ENCODE measurements around the gene CACFD1. TPM values are rescaled to one million over a fixed set of nuclear protein-coding genes. Genes with fewer than 3 reads are reported as not detected.

CACFD1 gene
- total and polyA plus RNA-seq, 2 of the 4 experiments (the other 2 are of a cell fraction): 2.0 to 6.6 TPM

DNA sequence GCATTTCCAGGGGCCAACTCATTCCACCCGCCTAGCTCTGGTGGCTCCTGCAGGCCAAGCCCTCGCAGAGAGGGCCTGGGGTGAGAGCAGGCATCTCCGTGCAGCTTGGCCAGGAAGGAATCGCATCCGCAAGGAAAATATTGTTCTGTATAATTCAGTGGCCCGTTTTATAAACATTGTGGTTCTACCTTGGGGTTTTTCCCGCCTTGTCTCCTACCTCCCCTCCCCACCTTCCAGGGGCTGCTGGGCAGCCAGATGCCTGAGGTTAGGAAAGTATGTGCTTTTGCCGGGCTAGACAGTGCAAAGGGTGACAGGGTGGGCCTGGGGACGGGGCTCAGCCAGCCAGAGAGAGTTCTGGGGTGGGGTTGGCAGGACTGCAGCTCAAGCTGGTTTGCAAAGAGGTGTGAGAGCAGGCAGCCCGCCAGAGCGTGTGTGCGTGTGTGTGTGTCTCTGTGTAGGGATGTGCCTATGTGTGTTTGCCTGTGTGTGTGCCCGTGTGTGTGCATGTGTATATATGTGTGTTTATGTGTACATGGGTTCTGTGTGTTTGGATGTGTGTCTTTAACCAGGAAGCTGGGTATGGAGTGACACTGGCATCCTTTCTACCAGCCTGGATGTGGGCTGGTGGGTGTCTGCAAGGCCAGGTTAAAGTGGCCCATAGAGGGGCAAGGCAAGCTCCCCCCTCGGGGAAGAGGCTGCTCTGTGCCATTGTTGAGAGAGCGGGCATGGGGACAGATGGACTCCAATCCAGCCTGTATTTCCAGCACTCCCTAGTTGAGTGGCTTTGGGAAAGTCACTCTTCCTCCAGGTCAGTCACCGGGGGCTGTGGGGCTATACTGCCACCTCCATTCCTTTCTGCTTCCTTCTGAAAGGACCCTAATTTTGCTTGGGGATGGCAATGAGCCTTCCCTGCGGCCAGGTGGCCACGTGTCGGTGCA, 29.7 kb downstream of the CACFD1 start:
- H3K9ac ChIP-seq (ENCODE audit: low read depth, low read length): no peak overlapping the region
- H2BK5ac ChIP-seq (ENCODE audit: low read depth, low read length, poor library complexity, severe bottlenecking): no peak overlapping the region
- no peak overlapping the region for H4K8ac ChIP-seq (ENCODE audit: low read depth in 2 of 2, low read length in 2 of 2)
- H3K27ac ChIP-seq (ENCODE audit: insufficient read depth, low read length): no peak overlapping the region
- no peaks in the 10 kb centered on the region for H3K36me3 ChIP-seq (ENCODE audit: control insufficient read depth, insufficient read depth, low read length)
- no peak overlapping the region for H3K4ac ChIP-seq (ENCODE audit: low read depth, low read length)
- no peak overlapping the region for H3K4me2 ChIP-seq (ENCODE audit: low read depth, low read length)
- no peak overlapping the region for H2BK120ac ChIP-seq (ENCODE audit: low read depth, low read length)
- ChIA-PET POLR2A (ENCODE audit: unreplicated experiment) (no interaction called here), CTCF (no interaction called here)
- no peak overlapping the region for H3K56ac ChIP-seq (ENCODE audit: extremely low read depth, insufficient read depth, low read length)
- no peak overlapping the region for H2BK15ac ChIP-seq (ENCODE audit: low read depth, low read length)
- DNase-seq (peak; percentile 38), ATAC-seq (ENCODE audit: low read depth) (peak; percentile 50)
- H3K79me1 ChIP-seq (ENCODE audit: low read depth in 1 of 2, low read length in 2 of 2): no peaks in the 10 kb centered on the region
- H3K4me3 ChIP-seq (ENCODE audit: insufficient read depth, low read depth, low read length): no peak overlapping the region
- no peak overlapping the region for H2BK20ac ChIP-seq (ENCODE audit: low read depth, low read length)
- in situ Hi-C loops (cut with MboI; ENCODE audit: low sequenced_read_pairs): loop anchor here (10.0 to 25.0 kb wide), 2 partner anchors 85 to 452 kb away; partner anchors contain the start of gene GTF3C5
- no peak overlapping the region for H4K91ac ChIP-seq (ENCODE audit: insufficient read depth, low read depth, low read length)
- 0 out of 2 replicates have a peak, but pooled peaks cover 5% of the 10 kb centered on the region for H4K20me1 ChIP-seq (ENCODE audit: insufficient read depth, low read length)
- dilution Hi-C loops (cut with HindIII; ENCODE audit: low sequenced_read_pairs, unreplicated experiment): no loop called here
- 80% methylated on average over 1 of the region's 19 CpGs; no CpG with 5 or more reads in 1 of the 2 experiments for WGBS, 2 experiments (ENCODE audit: extremely low coverage in 2 of 2, insufficient read length in 1 of 2)
- intact Hi-C loops (cut with micrococcal nuclease): no loop called here
- H3K18ac ChIP-seq (ENCODE audit: low read depth, low read length): no peak overlapping the region
- no peak overlapping the region for H2AFZ ChIP-seq (replicated peaks; ENCODE audit: low read length, poor library complexity)
- no TSS peak for BruUV-seq (replicated peaks)
- no peak overlapping the region for H2AK9ac ChIP-seq (replicated peaks; ENCODE audit: low read depth, low read length, poor library complexity)
- peaks cover 24% of the 10 kb centered on the region; the same call in 1 of the 2 replicates for H3K27me3 ChIP-seq (ENCODE audit: control insufficient read depth, insufficient read depth, low read length)
- no peaks in the 10 kb centered on the region; the same call in 1 of the 2 replicates for H3K9me1 ChIP-seq (ENCODE audit: insufficient read depth, low read length)
- H4K5ac ChIP-seq (ENCODE audit: low read depth, low read length): no peak overlapping the region
- peaks cover 4% of the 10 kb centered on the region; the same call in 1 of the 2 replicates for H3K4me1 ChIP-seq (ENCODE audit: control insufficient read depth, insufficient read depth, low read length)
- no peak overlapping the region for H3K14ac ChIP-seq (replicated peaks; ENCODE audit: low read depth, low read length)
- H2AK5ac ChIP-seq (ENCODE audit: low read depth, low read length): no peak overlapping the region
- no peaks in the 10 kb centered on the region for H3K9me3 ChIP-seq (ENCODE audit: control insufficient read depth, insufficient read depth, low read length)
- no peak overlapping the region for H3K23ac ChIP-seq (ENCODE audit: low read depth, low read length)
- TF ChIP-seq MAZ (IDR thresholded peaks at IDR 0.05; ENCODE audit: borderline replicate concordance, low read depth, low read length) (no peak), CEBPB (IDR thresholded peaks at IDR 0.05; ENCODE audit: low read depth, low read length) (no peak), BHLHE40 (IDR thresholded peaks at IDR 0.05; ENCODE audit: low read depth, low read length) (no peak), CHD1 (IDR thresholded peaks at IDR 0.05; ENCODE audit: low read depth, low read length) (no peak), POLR2A (IDR thresholded peaks at IDR 0.05; ENCODE audit: low read depth, low read length) (no peak), NFE2L2 (IDR thresholded peaks at IDR 0.05; ENCODE audit: low read depth, low read length) (no peak), FOS (IDR thresholded peaks at IDR 0.05; ENCODE audit: low read depth, low read length) (no peak), MAFK (IDR thresholded peaks at IDR 0.05; ENCODE audit: low read depth, low read length) (no peak), SMC3 (IDR thresholded peaks at IDR 0.05; ENCODE audit: low read depth, low read length) (no peak), RFX5 (IDR thresholded peaks at IDR 0.05; ENCODE audit: low read depth, low read length) (no peak), RCOR1 (IDR thresholded peaks at IDR 0.05; ENCODE audit: insufficient replicate concordance, low read length) (no peak), MXI1 (IDR thresholded peaks at IDR 0.05; ENCODE audit: borderline replicate concordance, low read depth, low read length) (no peak), RAD21 (IDR thresholded peaks at IDR 0.05; ENCODE audit: low read length) (no peak)
- TF ChIP-seq, protein P1, sequence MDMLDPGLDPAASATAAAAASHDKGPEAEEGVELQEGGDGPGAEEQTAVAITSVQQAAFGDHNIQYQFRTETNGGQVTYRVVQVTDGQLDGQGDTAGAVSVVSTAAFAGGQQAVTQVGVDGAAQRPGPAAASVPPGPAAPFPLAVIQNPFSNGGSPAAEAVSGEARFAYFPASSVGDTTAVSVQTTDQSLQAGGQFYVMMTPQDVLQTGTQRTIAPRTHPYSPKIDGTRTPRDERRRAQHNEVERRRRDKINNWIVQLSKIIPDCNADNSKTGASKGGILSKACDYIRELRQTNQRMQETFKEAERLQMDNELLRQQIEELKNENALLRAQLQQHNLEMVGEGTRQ (IDR thresholded peaks at IDR 0.05; ENCODE audit: low read depth, low read length): no peak
- TF ChIP-seq, protein P2, sequence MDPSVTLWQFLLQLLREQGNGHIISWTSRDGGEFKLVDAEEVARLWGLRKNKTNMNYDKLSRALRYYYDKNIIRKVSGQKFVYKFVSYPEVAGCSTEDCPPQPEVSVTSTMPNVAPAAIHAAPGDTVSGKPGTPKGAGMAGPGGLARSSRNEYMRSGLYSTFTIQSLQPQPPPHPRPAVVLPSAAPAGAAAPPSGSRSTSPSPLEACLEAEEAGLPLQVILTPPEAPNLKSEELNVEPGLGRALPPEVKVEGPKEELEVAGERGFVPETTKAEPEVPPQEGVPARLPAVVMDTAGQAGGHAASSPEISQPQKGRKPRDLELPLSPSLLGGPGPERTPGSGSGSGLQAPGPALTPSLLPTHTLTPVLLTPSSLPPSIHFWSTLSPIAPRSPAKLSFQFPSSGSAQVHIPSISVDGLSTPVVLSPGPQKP (IDR thresholded peaks at IDR 0.05; ENCODE audit: borderline replicate concordance, low read depth, low read length): no peak

Measured in IMR-90 (cell line).